ENCODE results near the gene CA5A. TPM values are rescaled to one million over a fixed set of nuclear protein-coding genes. Genes with fewer than 3 reads are reported as not detected.
"Not testable (repeated sequence)": the region's sequence is repeated elsewhere in the genome, so short reads cannot be mapped to it uniquely, and the experiment has no call there.

The CA5A gene
- total and polyA plus RNA-seq, 2 of the 13 experiments (the other 11 are each of a cell fraction or from before 2014, with no cell fraction given), result 66.8 to 106 TPM

GRCh38 chr16:87861300-87862099 is 74.8 kb downstream of the CA5A start:
- H3K4me3 ChIP-seq (replicated peaks in 1 of 3; ENCODE audit: insufficient read depth in 1 of 3, low read depth in 2 of 3, low read length in 3 of 3), result peak overlapping the region in 1 of 3 experiments; percentile 66; a peak in 4 of 6 replicates
- peak overlapping the region; percentile 71 for H3K9ac ChIP-seq (ENCODE audit: insufficient read depth, low read depth, low read length)
- CTCF ChIA-PET (ENCODE audit: low intra/inter-chr PET ratio, low total read pairs), result not testable (repeated sequence)
- TF ChIP-seq ZNF143 (CRISPR knock-in tag; IDR thresholded peaks at IDR 0.05) (peak; percentile 75; the same call in 1 of the 2 replicates), MIER2 (CRISPR knock-in tag; IDR thresholded peaks at IDR 0.05) (0 out of 2 replicates have a peak, but pooled peaks have one; percentile 47), FOXP4 (CRISPR knock-in tag; IDR thresholded peaks at IDR 0.05) (peak; percentile 69), RAD21 (CRISPR knock-in tag; IDR thresholded peaks at IDR 0.05) (0 out of 2 replicates have a peak, but pooled peaks have one; percentile 19), CHD4 (IDR thresholded peaks at IDR 0.05; ENCODE audit: borderline replicate concordance, low read length) (peak; percentile 68; the same call in 1 of the 2 replicates), MTA1 (CRISPR knock-in tag; IDR thresholded peaks at IDR 0.05; ENCODE audit: borderline replicate concordance) (peak; percentile 74; the same call in 1 of the 2 replicates), HIVEP1 (CRISPR knock-in tag; IDR thresholded peaks at IDR 0.05) (peak; percentile 65; the same call in 1 of the 2 replicates), KDM1A (CRISPR knock-in tag; IDR thresholded peaks at IDR 0.05) (peak; percentile 74; the same call in 1 of the 2 replicates), SIN3A (IDR thresholded peaks at IDR 0.05; ENCODE audit: borderline replicate concordance, low read depth, low read length) (peak; percentile 46; the same call in 1 of the 2 replicates), KDM6A (CRISPR knock-in tag; IDR thresholded peaks at IDR 0.05; ENCODE audit: low read depth) (peak; percentile 45; the same call in 1 of the 2 replicates), BCL6 (CRISPR knock-in tag; IDR thresholded peaks at IDR 0.05) (peak; percentile 64; the same call in 1 of the 2 replicates), SNAPC4 (CRISPR knock-in tag; IDR thresholded peaks at IDR 0.05) (0 out of 2 replicates have a peak, but pooled peaks have one; percentile 55), RBFOX2 (IDR thresholded peaks at IDR 0.05; ENCODE audit: low read depth, low read length) (0 out of 2 replicates have a peak, but pooled peaks have one; percentile 15)
- TF ChIP-seq, protein P1, sequence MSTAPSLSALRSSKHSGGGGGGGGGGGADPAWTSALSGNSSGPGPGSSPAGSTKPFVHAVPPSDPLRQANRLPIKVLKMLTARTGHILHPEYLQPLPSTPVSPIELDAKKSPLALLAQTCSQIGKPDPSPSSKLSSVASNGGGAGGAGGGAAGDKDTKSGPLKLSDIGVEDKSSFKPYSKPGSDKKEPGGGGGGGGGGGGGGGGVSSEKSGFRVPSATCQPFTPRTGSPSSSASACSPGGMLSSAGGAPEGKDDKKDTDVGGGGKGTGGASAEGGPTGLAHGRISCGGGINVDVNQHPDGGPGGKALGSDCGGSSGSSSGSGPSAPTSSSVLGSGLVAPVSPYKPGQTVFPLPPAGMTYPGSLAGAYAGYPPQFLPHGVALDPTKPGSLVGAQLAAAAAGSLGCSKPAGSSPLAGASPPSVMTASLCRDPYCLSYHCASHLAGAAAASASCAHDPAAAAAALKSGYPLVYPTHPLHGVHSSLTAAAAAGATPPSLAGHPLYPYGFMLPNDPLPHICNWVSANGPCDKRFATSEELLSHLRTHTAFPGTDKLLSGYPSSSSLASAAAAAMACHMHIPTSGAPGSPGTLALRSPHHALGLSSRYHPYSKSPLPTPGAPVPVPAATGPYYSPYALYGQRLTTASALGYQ (CRISPR knock-in tag; IDR thresholded peaks at IDR 0.05), result peak; percentile 63; the same call in 1 of the 2 replicates

More at GRCh38 chr16:87861300-87862099, 74.8 kb downstream of the CA5A start:
- Histone ChIP-seq H3K4me2 (ENCODE audit: low read depth, low read length) (peak overlapping the region; percentile 77), H4K20me1 (ENCODE audit: insufficient read depth, low read length) (peaks cover 56% of the 10 kb centered on the region), H3K4me1 (ENCODE audit: insufficient read depth, low read length) (peaks cover 97% of the 10 kb centered on the region), H3K79me2 (ENCODE audit: insufficient read depth, low read length) (peaks cover 91% of the 10 kb centered on the region), H3K27ac (ENCODE audit: extremely low read length, insufficient read depth, low read length) (peak overlapping the region; percentile 98)
- H3K36me3 ChIP-seq (replicated peaks in 1 of 2; ENCODE audit: control insufficient read depth in 1 of 2, insufficient read depth in 2 of 2, low read length in 2 of 2); BruUV-seq (replicated peaks); H2AFZ ChIP-seq (ENCODE audit: low read length); intact Hi-C loops (cut with micrococcal nuclease; ENCODE audit: unreplicated experiment); H3K27me3 ChIP-seq (ENCODE audit: control insufficient read depth in 1 of 2, insufficient read depth in 2 of 2, low read length in 2 of 2); FAIRE-seq; H3K9me3 ChIP-seq (ENCODE audit: low read length): not testable (repeated sequence)
- peak; percentile 95 for DNase-seq (ENCODE audit: low spot score)
- peak; percentile 46 for ATAC-seq
- 16% methylated on average over 17 of the region's 18 CpGs for WGBS (ENCODE audit: low lambda C conversion rate)
- POLR2A ChIA-PET, result interaction anchor here (1.0 to 13.8 kb wide), 10 partner anchors 6 to 96 kb away, joined by 3 to 399 read pairs (median 4); partner anchors contain the start of genes BANP, KLHDC4 and SLC7A5
- in situ Hi-C loops (cut with HindIII; ENCODE audit: extremely low pct_ligation_motif_present, low pct_unique_long_range_greater_than_20kb), result loop anchor here (25.0 kb wide), 1 partner anchor 474 kb away; the partner anchor contains the start of genes FBXO31 and MAP1LC3B
